Thymus (tissue), 14 donors: ENCODE measurements around the gene TRIO. TPM values are rescaled to one million over a fixed set of nuclear protein-coding genes. Genes with fewer than 3 reads are reported as not detected.
"Not testable (repeated sequence)": the region's sequence is repeated elsewhere in the genome, so short reads cannot be mapped to it uniquely, and the experiment has no call there.

Source experiments
- DNase-seq, 9 donors: peaks; one replicate each; pipeline ENCODE4 v3.0.0-alpha.2; 2013; ENCODE audit warnings: low spot score in 9 of 9, low read depth in 6 of 9, missing footprints in 1 of 9
- H3K27ac ChIP-seq, 2 donors: one replicate each; pipeline ENCODE4 v1.5.1; 2013; ENCODE audit warnings: control low read depth in 1 of 2, low read depth in 1 of 2, low read length in 1 of 2, mild to moderate bottlenecking in 1 of 2, moderate library complexity in 1 of 2
- H3K27me3 ChIP-seq, 2 donors: one replicate each; pipeline ENCODE4 v1.5.1; 2013; ENCODE audit warnings: low read length in 1 of 2; ENCODE audit not compliant: control insufficient read depth in 2 of 2, insufficient read depth in 1 of 2
- H3K36me3 ChIP-seq, 2 donors: one replicate each; pipeline ENCODE4 v1.5.1; 2013; ENCODE audit warnings: low read length in 1 of 2, mild to moderate bottlenecking in 1 of 2, moderate library complexity in 1 of 2; ENCODE audit not compliant: control insufficient read depth in 2 of 2, insufficient read depth in 2 of 2
- H3K4me1 ChIP-seq, 2 donors: one replicate each; pipeline ENCODE4 v1.5.1; 2013; ENCODE audit warnings: low read length in 2 of 2; ENCODE audit not compliant: control insufficient read depth in 2 of 2, insufficient read depth in 2 of 2
- H3K4me3 ChIP-seq, 2 donors: one replicate each; pipeline ENCODE4 v1.5.1; 2013; ENCODE audit warnings: low read length in 2 of 2, control low read depth in 1 of 2, mild to moderate bottlenecking in 1 of 2
- H3K9me3 ChIP-seq, 2 donors: one replicate each; pipeline ENCODE4 v1.5.1; 2013; ENCODE audit warnings: low read length in 1 of 2, mild to moderate bottlenecking in 1 of 2; ENCODE audit not compliant: control insufficient read depth in 2 of 2, insufficient read depth in 1 of 2
- WGBS: extraction: QIAGEN DNeasy Blood & Tissue Kit; methylation state at CpG from one replicate; pipeline ENCODE4 v1.1.7; 2013; 5-methylcytosine and 5-hydroxymethylcytosine counted together
- long read RNA-seq, 10 donors: transcript quantifications; one replicate each; lab custom pipeline, GENCODE V29; 2026
- polyA plus RNA-seq: library from polyadenylated mRNA; stranded (reverse); fragments of 200-250 nt; gene quantifications from one replicate; pipeline ENCODE4 v1.2.3, GENCODE V29; 2013
- total RNA-seq: library from RNA; stranded (reverse); fragments of 120-200 nt; gene quantifications from one replicate; pipeline ENCODE4 v1.2.4, GENCODE V29; 2013
- donor health status: healthy.

TRIO gene
- total RNA-seq (26.9 TPM), polyA plus RNA-seq (52.1 TPM)
- long read RNA-seq, donor 1, result 0 reads
- long read RNA-seq, donor 2, result 0 reads
- long read RNA-seq, donor 3, partial matches to known transcripts, result 14 of 17 reads
- long read RNA-seq, donor 3, other reads (novel, unspliced or antisense), result 0 of 17 reads
- long read RNA-seq, donor 4, partial matches to known transcripts, result 0 of 1 reads
- long read RNA-seq, donor 4, other reads (novel, unspliced or antisense), result 0 of 1 reads
- long read RNA-seq, donor 5, partial matches to known transcripts, result 7 of 11 reads
- long read RNA-seq, donor 5, other reads (novel, unspliced or antisense), result 0 of 11 reads
- long read RNA-seq, donor 6, partial matches to known transcripts, result 5 of 6 reads
- long read RNA-seq, donor 6, other reads (novel, unspliced or antisense), result 0 of 6 reads
- long read RNA-seq, donor 7, partial matches to known transcripts, result 0 of 1 reads
- long read RNA-seq, donor 7, other reads (novel, unspliced or antisense), result 0 of 1 reads
- long read RNA-seq, donor 8, partial matches to known transcripts, result 8 of 8 reads
- long read RNA-seq, donor 8, other reads (novel, unspliced or antisense), result 0 of 8 reads
- long read RNA-seq, donor 9, partial matches to known transcripts, result 0 of 1 reads
- long read RNA-seq, donor 9, other reads (novel, unspliced or antisense), result 0 of 1 reads
- long read RNA-seq, donor 10, partial matches to known transcripts, result 5 of 5 reads
- long read RNA-seq, donor 10, other reads (novel, unspliced or antisense), result 0 of 5 reads

DNA sequence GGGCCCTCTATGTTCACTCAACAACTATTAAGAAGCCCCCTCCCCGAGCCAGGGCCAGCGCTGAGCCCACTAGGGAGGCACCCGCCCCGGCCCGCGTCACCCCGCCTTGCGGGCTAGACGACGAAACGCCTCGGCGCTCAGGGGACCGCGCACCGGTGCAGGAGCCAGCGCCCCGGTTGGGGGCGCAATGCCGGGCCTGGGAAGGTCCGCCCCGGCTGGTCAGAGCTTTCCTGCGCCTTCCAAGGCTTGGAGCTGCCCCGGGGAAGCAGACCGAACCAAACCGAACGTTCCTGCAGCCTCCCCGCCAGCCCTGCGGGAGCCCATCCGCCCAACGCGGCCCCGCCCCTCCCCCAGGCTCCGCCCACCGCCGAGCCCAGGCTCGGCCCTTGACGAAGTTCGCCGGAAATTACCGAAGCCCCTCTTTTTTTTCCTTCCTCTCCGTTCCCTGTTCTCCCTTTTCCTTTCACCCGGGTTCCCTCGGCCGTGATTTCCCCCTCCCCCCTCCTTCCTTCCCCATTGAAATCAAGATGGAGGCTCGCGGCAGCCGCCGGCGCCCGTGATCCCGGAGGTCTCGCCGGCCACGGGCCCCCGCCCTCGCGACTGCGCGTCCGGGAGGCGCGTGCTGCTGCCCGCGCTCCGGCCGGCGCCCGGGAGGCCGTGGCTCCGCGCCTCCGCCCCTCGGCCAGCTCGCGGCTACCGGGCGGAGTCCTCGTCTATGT, at the start of gene TRIO:
TSS of gene TRIO (plus strand) at position 516 of the 719 bp plus-strand sequence. CDS start 384 bp downstream, outside the sequence.
- Histone ChIP-seq H3K9me3 (no peaks in the 10 kb centered on the region), H3K27me3 (peaks cover 10 to 16% of the 10 kb centered on the region in 2 donors), H3K4me3 (peak within 1 kb of the TSS; percentile 84 to 91), H3K4me1 (peaks cover 11 to 31% of the 10 kb centered on the region in 2 donors), H3K27ac (peak within 1 kb of the TSS; percentile 66 to 84), H3K36me3 (no peaks in the 10 kb centered on the region)
- under 1% methylated on average over 79 of the region's 79 CpGs for WGBS
- DNase-seq, result peak; percentile 58 to 92 (median 78)

GRCh38 chr5:14097380-14097779, 45.8 kb upstream of the TRIO start:
- not testable (repeated sequence) for H3K4me1 ChIP-seq, H3K27me3 ChIP-seq, H3K36me3 ChIP-seq, H3K9me3 ChIP-seq, H3K27ac ChIP-seq, DNase-seq, H3K4me3 ChIP-seq
- WGBS, result 91% methylated on average over 2 of the region's 2 CpGs

DNA sequence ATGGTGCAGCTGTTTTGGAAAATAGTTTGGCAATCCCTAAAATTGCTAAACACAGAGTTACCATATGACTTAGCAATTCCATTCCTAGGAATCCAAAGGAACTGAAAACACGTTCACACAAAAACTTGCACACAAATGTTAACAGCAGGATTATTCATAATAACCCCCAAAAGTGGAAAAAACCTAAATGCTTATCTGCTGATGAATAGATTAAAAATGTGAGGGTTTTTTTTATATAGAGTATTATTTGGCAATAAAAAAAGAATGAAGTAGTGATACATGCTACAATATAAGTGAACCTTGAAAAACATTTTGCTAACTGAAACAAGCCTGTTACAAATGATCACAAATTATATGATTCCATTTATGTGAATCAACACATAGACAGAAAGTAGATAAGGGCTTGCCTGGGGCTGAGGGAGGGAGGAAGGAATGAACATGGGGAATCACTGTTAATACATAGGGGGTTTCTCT, 45.1 kb upstream of the TRIO start:
- no peaks in the 10 kb centered on the region for H3K9me3 ChIP-seq
- H3K4me1 ChIP-seq, result no peaks in the 10 kb centered on the region
- H3K4me3 ChIP-seq, result no peak overlapping the region
- H3K27ac ChIP-seq, result no peak overlapping the region
- DNase-seq, result no peak
- H3K27me3 ChIP-seq, result no peaks in the 10 kb centered on the region
- no peaks in the 10 kb centered on the region for H3K36me3 ChIP-seq
- 95% methylated on average over 1 of the region's 1 CpG for WGBS

- Histone ChIP-seq H3K4me3 (no peak overlapping the region), H3K9me3 (no peaks in the 10 kb centered on the region), H3K27me3 (no peaks in the 10 kb centered on the region), H3K4me1 (no peaks in the 10 kb centered on the region), H3K27ac (no peak overlapping the region), H3K36me3 (no peaks in the 10 kb centered on the region)
- whole genome bisulfite sequencing, result 97% methylated on average over 10 of the region's 10 CpGs
- DNase-seq, result no peak
These were observed 42.9 kb upstream of the TRIO start for GRCh38 chr5:14100281-14100680.

- Histone ChIP-seq H3K4me1 (no peaks in the 10 kb centered on the region), H3K27ac (no peak overlapping the region), H3K27me3 (no peaks in the 10 kb centered on the region), H3K9me3 (no peaks in the 10 kb centered on the region), H3K4me3 (no peak overlapping the region), H3K36me3 (no peaks in the 10 kb centered on the region)
- 96% methylated on average over 2 of the region's 2 CpGs for WGBS
- DNase-seq, result no peak
These were observed 41.2 kb upstream of the TRIO start for GRCh38 chr5:14101922-14102321.

DNA sequence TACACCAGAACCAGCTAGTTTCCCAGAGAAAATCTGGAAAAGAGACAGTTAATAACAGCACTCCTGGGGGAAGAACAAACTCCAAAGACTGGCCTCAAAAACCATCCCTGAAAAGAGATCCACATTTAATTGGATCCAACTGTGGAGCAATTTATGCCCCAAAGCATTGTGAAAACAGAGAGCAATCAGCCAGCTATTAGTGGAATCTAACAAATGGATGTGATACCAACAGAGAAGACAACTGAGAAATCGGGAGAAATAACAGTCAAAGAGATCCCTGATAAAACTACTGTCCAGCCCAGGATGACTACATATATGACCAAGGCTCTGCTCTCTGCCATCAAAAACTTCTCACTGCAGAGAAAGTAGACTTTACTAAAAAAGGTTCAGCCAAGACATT, 40.5 kb upstream of the TRIO start:
- no peaks in the 10 kb centered on the region for H3K36me3 ChIP-seq

DNA sequence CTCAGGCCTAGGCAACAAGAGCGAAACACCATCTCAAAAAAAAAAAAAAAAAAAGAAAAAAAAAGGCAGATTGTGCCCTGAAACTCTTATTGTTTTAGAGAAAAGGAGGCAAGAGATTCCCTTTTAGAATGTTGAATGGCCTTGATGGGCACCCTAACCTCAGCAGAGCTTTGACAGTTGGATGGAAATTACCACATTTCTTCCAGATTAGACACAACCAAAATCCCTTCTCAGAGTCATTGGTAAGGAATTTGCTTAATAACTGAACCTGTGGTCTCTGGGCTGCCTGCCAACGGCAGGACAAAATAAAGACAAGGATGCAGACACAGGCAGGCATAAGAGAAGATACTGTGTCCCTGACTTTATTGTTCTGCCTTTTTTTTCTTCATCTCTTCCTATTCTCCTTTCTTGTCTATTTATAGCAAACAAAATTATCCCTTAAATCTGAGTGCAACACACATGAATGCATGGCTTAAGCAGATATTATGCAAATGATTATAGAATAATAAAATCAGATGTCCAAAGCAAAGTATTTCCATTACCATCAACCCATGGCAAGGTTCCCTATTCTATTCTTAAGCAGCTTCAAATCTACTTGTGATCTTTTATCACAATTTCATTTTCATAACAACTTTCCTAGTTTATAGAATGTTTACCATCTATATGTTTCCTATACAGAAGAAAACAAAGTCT, 37.3 kb upstream of the TRIO start:
- 69% methylated on average over 2 of the region's 2 CpGs for WGBS

More for the DNA sequence above, 40.5 kb upstream of the TRIO start:
- no peaks in the 10 kb centered on the region for H3K4me1 ChIP-seq
- no peaks in the 10 kb centered on the region for H3K27me3 ChIP-seq
- DNase-seq, result no peak
- no peaks in the 10 kb centered on the region for H3K9me3 ChIP-seq
- no peak overlapping the region for H3K27ac ChIP-seq
- no peak overlapping the region for H3K4me3 ChIP-seq
- 92% methylated on average over 1 of the region's 1 CpG for WGBS

DNA sequence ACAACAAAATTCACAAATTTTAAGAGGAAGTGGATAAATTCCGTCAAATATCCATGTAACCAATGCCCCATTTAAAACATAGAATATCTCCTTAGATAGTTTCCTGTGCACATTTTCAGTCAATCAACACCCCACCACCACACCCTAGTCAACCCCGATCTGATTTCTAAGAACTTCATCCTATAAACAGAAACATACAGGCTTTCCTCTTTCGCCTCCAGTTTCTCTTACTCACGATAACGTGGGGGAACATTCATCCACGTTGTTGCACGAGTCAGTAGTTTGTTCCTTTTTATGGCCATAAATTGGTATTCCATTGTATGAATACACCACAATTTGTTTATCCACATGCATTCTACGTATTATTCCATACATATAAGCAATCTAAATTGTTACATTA, 35.6 kb upstream of the TRIO start:
- WGBS, result 52% methylated on average over 8 of the region's 8 CpGs
- Histone ChIP-seq H3K27ac (no peak overlapping the region), H3K36me3 (no peaks in the 10 kb centered on the region), H3K27me3 (no peaks in the 10 kb centered on the region), H3K4me1 (peaks cover 0 to 2% of the 10 kb centered on the region in 2 donors), H3K4me3 (no peak overlapping the region), H3K9me3 (no peaks in the 10 kb centered on the region)
- no peak for DNase-seq

More for the DNA sequence above, 37.3 kb upstream of the TRIO start:
- Histone ChIP-seq H3K4me1 (peaks cover 0 to 2% of the 10 kb centered on the region in 2 donors), H3K36me3 (no peaks in the 10 kb centered on the region), H3K4me3 (no peak overlapping the region), H3K9me3 (no peaks in the 10 kb centered on the region), H3K27ac (no peak overlapping the region), H3K27me3 (no peaks in the 10 kb centered on the region)
- DNase-seq, result no peak
